ENCODE results near the gene EIF3I.

DNA sequence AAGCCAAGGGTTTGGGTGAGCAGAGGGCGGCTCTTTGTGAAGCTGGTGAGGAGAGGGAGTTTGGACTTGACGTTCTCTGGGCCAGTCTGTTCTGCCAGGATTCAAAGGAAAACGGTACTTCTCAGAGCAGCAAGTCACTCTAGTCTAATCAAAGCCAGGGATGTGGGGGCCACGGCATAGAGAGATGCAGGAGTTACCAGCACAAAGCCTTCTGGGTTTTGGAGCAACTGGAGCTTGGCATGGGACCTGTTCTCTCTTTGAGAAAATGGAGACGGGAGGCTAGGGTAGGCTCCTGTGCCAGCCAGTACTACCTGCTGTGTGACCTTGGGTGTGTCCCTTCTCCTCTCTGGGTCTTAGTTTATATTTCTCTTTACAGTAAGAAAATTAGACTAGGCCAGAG lies 40.6 kb upstream of the EIF3I start:
- TF ChIP-seq CTCF (conservative IDR thresholded peaks at IDR 0.05; ENCODE audit: low read length): no peak
- TF ChIP-seq EZH2phosphoT487 (IDR thresholded peaks at IDR 0.05; ENCODE audit: borderline replicate concordance, low read depth, low read length): no peak
